HG03064 (cell line): ENCODE measurements around the gene HRCT1.
"Not testable (repeated sequence)": the region's sequence is repeated elsewhere in the genome, so short reads cannot be mapped to it uniquely, and the experiment has no call there.

ENCODE experiments used
- ATAC-seq: cut with Tn5 transposase; IDR thresholded peaks from one replicate; pipeline ENCODE4 v1.9.1; 2021; ENCODE audit warnings: low read depth; ENCODE audit not compliant: unreplicated experiment

The HRCT1 gene

GRCh38 chr9:35915681-35916294 lies 9.8 kb downstream of the HRCT1 start:
- ATAC-seq: no peak

GRCh38 chr9:35917261-35917660 lies 11.3 kb downstream of the HRCT1 start:
- ATAC-seq: no peak

GRCh38 chr9:35918780-35919179 lies 12.8 kb downstream of the HRCT1 start:
- no peak for ATAC-seq

GRCh38 chr9:35919212-35920008 lies 13.4 kb downstream of the HRCT1 start:
- no peak for ATAC-seq

- ATAC-seq: no peak
Observed at GRCh38 chr9:35920051-35920620, 14.1 kb downstream of the HRCT1 start.

- no peak for ATAC-seq
Observed at GRCh38 chr9:35923598-35923926, 17.6 kb downstream of the HRCT1 start.

GRCh38 chr9:35923927-35924763 lies 18.1 kb downstream of the HRCT1 start:
- no peak for ATAC-seq

GRCh38 chr9:35928591-35929452 lies 22.8 kb downstream of the HRCT1 start:
- ATAC-seq: no peak

- ATAC-seq: no peak
Observed at GRCh38 chr9:35929453-35929718, 23.4 kb downstream of the HRCT1 start.

GRCh38 chr9:35930521-35930920 lies 24.5 kb downstream of the HRCT1 start:
- no peak for ATAC-seq

- ATAC-seq: no peak
Observed at GRCh38 chr9:35930989-35931388, 25.0 kb downstream of the HRCT1 start.

- ATAC-seq: no peak
Observed at GRCh38 chr9:35932735-35933134, 26.7 kb downstream of the HRCT1 start.

GRCh38 chr9:35933550-35934067 lies 27.6 kb downstream of the HRCT1 start:
- ATAC-seq: no peak

- ATAC-seq: not testable (repeated sequence)
Observed at GRCh38 chr9:35934069-35934468, 28.1 kb downstream of the HRCT1 start.

- ATAC-seq: no peak
Observed at GRCh38 chr9:35935261-35935660, 29.3 kb downstream of the HRCT1 start.

GRCh38 chr9:35935755-35936509 lies 29.9 kb downstream of the HRCT1 start:
- ATAC-seq: no peak

GRCh38 chr9:35937227-35937626 lies 31.2 kb downstream of the HRCT1 start:
- no peak for ATAC-seq

- no peak for ATAC-seq
Observed at GRCh38 chr9:35938474-35939356, 32.7 kb downstream of the HRCT1 start.
